Left hindlimb (tissue), 1 donor: ENCODE data around the gene ZDHHC23.

Experiments used
- DNase-seq: peaks from one replicate; pipeline ENCODE4 v3.0.0-alpha.2; 2018

Gene ZDHHC23

DNA sequence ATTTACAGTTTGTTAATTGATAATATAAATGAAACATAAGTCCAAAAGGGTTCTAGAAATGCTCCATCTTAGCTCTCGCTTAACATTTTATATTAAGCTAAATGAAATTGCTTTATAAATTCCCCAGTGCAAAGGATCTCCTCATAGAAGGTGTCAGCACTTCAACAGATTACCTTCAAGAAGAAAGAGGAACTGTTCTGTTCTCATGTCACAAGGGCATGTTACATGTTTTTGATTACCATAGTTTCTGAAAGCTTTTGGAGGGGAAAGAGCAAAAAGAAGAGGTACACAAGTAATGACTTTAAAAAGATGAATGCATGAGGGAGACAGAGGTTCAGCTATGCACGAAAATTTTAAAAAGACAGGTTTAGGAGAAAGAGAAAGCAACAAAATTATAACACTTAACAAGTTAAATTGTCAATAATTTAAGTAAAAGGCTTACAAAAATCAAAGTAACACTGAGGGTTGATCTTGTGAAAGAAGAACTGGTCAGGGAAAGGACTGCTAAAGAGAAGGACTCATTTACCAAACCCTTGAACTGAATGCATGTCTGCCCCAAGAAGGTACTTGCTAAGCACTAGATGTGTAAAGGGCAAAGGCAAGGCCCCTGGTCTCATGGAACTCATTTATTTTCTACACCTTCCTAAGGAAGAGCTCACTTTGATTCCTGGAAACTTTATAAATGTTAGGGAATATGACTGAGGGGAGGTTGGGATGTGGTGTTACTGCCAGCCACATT, 63.4 kb downstream of the ZDHHC23 start:
- no peak for DNase-seq
